GM19468 (cell line): Measurements from ENCODE around the gene COL4A2.

ENCODE experiments used
- ATAC-seq: cut with Tn5 transposase; IDR thresholded peaks from one replicate; pipeline ENCODE4 v1.9.1; 2021; ENCODE audit warnings: mild to moderate bottlenecking, moderate library complexity, moderate number of reproducible peaks; ENCODE audit not compliant: unreplicated experiment; ENCODE audit errors: extremely low read depth

The COL4A2 gene

GRCh38 chr13:110369400-110369799 lies 62.3 kb downstream of the COL4A2 start:
- ATAC-seq, result no peak

DNA sequence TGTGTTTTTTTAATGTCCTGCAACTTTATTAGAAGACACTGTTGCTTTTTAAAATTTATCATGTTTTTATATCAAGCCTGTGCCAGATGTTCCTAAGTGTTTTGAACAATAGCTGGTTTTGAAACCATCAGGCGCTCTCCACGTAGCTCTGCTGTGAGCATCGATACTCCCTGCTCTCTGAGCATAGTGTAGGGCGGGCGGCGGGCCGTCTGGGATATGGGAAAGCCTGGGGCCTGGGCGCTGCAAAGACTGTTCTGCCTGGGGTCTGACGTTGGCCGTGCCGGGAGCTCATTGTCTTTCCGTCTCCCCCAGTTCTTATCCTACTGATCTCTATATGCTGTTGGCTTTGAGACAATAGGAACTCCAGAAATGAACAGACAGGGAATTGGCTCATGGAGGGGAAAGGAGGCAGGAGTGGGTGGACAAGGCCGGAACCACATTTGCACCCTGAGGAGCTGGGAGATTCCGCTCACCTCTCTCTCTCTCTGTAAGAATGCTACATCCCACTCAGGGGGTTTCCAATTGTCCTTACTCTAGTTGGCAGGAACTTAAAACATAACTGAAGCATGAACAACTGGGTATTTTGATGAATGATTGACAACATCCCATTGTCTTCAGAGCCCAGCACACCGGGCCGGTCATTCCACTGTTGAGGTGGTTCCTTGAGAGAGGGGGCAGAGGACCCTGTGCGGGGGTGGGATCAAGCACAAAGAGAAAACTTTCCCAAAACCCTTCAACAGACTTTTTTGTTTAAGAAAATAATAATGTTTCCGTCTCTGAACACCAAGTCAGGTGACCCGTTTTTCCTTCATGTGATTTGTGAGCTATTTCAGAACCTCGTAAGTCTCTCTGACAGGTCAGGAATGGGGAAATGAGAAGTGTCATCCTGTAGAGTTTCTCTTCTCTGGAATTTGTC lies 64.7 kb downstream of the COL4A2 start:
- no peak for ATAC-seq

DNA sequence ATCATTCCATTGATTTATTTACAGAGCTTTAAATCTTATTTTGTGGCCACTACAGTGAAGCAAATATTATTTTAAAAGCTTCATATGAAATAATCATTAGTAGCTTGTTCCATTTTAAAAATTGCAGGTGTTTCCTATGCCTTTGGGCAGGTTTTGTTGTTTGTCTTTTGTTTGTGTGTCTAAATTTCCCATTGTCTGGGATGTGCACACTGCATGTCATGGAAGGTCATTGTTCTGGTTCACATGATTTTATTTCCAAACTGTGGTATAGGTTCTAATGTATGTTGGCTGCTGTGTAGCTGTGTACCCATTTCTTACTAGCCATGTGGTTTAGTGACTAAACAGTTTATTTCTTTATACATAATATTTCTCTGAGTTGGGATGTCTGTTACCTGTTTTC lies 65.6 kb downstream of the COL4A2 start:
- no peak for ATAC-seq

DNA sequence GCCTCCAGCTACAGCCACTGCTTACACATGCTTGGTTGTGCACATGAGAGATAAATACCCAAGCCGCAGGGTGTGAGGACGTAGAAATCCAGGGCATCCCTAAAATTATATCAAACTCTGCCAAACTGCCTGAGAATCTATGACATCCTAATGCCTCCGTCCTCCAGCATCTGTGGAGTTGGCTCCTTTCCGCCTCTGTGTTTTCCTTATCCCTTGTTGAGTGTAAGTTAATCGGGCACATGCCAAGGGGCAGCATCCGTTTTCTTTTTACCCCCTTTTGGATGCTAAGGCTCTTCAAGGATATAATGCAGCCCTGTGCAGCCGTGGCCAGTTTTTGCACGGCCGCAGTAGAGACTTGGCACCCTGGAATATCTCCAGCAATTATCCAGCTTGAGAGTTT lies 66.5 kb downstream of the COL4A2 start:
- no peak for ATAC-seq

- no peak for ATAC-seq
Measured at GRCh38 chr13:110374431-110375370, 67.6 kb downstream of the COL4A2 start.

- no peak for ATAC-seq
Measured at GRCh38 chr13:110376120-110376519, 69.0 kb downstream of the COL4A2 start.

GRCh38 chr13:110377178-110377825 lies 70.2 kb downstream of the COL4A2 start:
- ATAC-seq, result no peak

- no peak for ATAC-seq
Measured at GRCh38 chr13:110377826-110378201, 70.7 kb downstream of the COL4A2 start.

- no peak for ATAC-seq
Measured at GRCh38 chr13:110379358-110379757, 72.3 kb downstream of the COL4A2 start.

- ATAC-seq, result no peak
Measured at GRCh38 chr13:110379905-110380341, 72.8 kb downstream of the COL4A2 start.

DNA sequence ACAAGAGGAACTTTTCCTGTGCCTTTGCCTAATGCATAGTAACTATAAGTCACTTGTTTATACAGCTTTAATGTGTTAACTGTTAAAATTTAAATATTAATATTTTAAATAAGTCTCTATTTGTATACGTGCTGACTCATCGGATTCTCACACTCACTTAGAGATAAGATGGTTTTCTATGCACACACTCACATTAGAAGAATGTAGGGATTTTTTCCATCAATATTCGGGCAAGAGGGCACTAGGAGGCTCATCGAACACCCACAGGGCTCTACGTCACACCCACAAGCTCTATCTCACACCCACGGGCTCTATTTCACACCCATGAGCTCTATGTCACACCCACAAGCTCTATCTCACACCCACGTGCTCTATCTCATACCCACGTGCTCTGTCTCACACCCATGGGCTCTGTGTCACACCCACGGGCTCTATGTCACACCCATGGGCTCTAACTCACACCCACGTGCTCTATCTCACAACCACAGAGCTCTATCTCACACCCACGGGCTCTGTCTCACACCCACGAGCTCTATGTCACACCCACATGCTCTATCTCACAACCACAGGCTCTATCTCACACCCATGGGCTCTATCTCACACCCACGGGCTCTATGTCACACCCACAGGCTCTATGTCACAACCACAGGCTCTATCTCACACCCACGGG lies 73.4 kb downstream of the COL4A2 start:
- no peak for ATAC-seq

- ATAC-seq, result no peak
Measured at GRCh38 chr13:110381029-110381360, 73.9 kb downstream of the COL4A2 start.

GRCh38 chr13:110382229-110382628 lies 75.1 kb downstream of the COL4A2 start:
- ATAC-seq, result no peak

- ATAC-seq, result no peak
Measured at GRCh38 chr13:110382830-110383229, 75.7 kb downstream of the COL4A2 start.

- ATAC-seq, result peak; percentile 59
Measured at GRCh38 chr13:110387451-110388107, 80.5 kb downstream of the COL4A2 start.

DNA sequence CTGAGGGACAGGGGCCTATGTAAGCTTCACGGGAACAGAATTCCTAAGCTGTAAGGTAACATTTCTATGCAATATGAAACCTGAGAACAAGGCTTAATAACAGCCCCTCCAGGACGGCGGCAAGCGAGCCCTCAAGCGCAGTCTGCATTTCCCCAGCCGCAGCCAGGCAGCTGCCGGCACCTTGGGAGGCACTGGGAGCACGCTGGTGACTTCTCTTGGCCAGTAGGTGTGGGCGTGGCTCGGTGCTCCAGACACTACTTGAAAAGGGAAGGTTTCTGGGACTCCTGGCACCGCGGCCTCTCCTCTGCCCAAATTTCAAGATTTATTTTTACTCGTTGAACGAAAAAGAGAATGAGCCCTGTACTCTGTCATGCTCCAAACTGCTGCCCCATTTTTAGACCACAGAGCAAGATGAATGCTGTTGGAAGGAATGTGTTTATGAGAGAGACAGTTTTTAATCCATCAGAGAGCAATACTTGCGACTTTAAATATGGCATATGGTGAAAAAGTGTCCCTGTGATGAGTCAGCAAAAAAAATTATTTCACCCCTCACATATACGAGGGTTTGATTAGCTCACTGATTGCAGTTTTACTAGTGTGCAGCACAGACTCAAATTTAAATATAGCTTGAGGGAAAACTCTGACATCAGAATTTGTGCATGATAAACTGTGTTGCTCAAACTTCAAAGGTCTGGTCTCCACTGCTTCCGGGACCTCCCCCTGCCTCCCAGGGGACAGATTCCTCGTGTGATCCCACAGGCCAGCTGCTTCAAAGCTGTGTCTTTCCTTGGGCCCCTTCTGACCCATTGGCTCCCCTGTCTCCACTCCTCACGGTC lies 81.2 kb downstream of the COL4A2 start:
- no peak for ATAC-seq

DNA sequence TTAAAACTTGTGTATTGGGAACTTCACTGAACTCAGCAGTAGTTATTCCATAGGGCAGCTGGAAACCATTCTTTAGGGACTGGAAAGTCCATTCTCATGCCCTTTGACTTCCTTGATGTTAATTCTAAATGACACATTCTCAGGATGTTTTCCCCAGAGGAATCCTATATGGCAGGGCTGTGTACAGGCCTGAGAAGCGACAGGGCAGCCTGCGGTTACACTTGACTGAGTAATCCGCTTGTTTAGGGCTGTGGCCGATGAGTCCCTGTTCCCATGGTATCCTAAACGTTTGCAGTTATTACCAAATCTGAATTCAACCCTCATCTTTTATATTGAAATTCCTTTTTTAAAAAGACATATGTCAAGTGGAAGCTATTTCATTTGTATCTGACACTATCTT lies 83.5 kb downstream of the COL4A2 start:
- ATAC-seq, result no peak

- no peak for ATAC-seq
Measured at GRCh38 chr13:110391273-110391672, 84.2 kb downstream of the COL4A2 start.
